DMS 273 (cell line): ENCODE results near the gene TNIP1.

Experiments
- DNase-seq: peaks from one replicate; lab custom pipeline; 2025; ENCODE audit not compliant: unreplicated experiment; lab: John Stamatoyannopoulos, UW

TNIP1 gene

DNA sequence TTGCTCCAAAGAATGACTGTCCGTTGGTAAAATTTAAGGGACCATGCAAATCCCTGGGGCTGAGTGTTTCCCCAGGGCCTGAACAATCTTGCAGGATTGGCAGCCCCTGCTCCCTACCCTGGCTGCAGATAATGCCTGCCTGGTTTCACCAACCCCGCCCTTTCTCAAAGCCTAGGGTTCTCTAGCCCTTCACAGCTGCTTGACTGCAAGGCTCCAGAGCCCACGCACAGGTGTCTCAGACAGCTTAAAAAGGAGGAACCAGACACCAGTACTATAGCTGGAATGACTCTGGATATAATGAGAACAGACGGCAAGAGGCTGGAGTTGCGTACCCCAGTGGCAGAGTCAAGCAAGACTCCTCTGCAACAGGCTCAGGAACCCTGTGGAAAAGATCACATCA lies 25.2 kb upstream of the TNIP1 start:
- DNase-seq, result no peak

DNA sequence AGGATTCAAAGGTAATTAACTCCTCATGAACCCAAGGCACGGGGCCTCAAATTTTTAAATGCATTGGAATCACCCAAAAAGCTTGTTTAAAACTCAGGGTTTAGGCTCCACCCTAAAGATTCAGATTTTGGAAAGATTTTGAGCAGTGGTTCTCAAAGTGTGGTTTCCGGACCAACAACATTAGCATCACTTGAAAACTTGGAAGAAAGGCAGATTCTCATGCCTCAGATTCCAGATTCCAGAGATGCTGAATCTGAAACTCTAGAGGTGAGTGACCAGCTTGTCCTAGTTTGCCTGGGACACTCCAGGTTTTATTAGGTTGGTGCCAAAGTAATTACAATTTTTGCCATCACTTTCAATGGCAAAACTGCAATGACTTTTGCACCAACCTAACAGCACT lies 24.7 kb upstream of the TNIP1 start:
- no peak for DNase-seq

DNA sequence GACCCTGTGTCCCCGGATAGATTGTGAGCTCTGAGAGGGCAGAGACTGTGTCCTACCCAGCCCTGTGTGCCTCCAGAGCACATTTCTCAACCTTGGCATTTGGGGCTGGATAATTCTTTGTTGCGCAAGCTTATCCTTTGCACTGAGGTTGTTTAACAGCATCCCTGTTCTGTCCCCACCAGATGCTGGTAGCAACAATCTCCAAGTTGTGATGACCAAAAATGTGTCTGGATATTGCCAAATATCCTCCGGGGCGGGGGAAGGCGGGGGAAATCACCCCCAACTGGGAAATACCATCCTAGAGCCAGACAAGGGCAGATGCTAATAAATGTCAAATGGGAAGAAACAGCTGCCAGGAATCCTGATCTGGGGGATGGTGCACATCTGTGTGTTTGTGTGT lies 24.0 kb upstream of the TNIP1 start:
- no peak for DNase-seq

DNA sequence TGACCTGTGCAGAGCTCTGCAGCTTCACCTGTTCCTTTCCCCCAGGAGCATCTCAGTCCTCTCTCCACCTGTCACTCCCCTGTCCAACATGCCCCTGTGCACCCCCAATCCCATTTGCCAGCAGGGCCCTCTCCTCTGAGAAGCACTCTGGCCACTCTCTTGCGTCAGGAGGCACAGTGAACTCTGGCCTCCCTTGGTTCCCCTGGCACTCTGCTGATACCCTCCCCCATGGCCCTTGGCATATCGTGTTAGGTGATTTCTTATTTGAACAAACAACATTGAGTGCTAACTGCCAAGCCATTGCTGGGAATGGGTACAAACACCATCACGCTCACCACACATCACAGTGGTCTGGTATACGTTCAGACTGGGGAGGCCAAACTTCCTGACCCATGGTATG lies 20.9 kb upstream of the TNIP1 start:
- DNase-seq, result no peak

DNA sequence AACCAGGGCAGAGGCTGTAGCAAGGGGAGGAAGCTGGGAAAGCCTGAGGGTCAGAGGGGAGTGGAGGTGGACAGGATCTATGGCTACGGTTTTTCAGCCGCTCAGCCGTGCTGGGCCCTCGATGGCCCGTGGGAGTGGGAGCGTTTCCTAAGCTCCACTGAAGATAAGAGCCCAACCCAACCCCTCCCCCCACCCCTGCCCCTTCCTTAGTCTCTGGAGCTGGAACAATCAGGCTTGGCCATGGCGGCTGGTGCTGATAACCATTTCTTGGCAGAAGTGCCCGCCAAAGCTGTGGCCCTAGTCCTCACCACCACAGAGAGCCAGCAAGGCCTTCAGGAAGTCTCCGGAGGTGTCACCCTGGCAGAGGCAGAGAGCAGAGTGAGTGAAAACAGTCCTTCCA lies 20.3 kb upstream of the TNIP1 start:
- DNase-seq, result no peak

DNA sequence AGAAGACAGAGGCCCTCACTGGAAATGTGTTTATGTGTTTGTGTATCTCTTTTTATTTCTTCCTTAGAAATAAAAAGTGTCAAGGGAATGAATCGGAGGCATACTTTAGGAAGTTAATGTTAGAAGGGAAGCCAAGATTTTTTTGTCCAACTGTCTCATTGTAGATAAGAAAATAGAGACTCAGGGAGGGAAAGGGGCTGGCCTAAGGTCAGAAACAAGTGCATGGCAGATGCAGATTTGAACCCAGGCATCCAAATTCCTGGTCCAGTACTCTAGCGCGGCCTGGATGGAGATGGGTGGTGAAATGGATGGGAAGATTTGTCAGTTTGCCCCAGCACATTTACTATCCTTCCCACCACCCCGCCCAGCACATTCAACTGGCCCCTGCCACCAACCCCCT lies 19.8 kb upstream of the TNIP1 start:
- no peak for DNase-seq

DNA sequence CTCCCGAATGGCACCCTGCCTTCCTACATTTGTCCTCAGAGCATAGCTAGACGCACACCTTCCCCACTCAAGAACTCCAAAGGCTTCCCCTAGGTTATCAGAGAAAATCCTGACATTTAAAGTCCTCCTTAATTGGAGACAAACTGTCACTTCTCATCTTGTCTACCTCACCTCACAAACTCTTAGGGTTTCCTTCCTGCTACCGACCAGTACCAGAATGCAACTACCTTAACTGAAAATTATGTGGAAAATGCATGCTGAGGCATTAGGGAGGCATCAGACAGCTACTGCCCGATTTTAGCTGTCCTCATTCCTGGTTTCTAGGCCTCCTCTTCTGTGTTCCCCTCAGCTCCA lies 17.9 kb upstream of the TNIP1 start:
- no peak for DNase-seq

DNA sequence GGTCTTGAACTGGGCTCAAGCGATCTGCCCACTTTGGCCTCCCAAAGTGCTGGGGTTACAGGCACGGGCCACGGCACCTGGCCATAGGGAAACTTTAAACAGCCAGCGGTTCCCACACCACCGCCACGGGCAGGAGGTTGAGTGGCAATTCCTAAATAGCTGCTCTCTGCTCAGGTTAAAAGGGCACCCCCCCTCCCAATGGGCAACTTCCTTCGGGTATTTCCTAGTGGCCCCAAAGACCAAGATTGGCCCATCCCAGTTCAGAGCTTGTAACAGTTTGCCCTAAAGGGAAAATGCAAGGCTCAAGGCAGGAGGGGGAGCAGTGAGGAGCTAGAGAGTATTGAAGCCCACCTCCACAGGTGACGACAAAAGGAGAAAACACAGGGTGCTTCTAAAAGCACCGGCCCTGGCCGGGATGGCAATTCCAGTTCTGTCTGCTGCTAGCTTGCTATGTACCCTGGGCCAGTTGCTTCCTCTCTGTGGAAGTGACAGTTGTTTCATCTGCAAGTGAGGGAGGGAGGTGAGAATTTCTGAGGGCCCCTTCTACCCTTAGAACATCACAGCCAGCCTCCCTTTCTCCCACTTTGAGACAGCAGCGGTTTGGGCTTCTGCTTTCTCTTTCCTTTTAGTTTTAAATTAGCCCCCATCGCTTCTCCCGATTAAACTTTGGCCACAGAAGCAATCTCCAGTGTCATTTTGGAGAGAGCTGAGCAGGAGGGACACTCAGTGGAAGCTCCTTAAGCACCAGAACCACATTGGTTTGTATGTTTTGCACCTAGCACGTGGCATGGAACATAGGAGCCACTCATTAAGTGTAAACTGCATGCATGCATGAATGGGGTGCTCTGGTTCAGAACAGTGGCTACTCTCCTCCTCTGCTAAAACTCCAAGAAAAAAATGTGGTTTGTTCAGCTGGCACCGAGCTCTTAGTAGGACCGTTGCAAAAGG lies 17.3 kb upstream of the TNIP1 start:
- no peak for DNase-seq

DNA sequence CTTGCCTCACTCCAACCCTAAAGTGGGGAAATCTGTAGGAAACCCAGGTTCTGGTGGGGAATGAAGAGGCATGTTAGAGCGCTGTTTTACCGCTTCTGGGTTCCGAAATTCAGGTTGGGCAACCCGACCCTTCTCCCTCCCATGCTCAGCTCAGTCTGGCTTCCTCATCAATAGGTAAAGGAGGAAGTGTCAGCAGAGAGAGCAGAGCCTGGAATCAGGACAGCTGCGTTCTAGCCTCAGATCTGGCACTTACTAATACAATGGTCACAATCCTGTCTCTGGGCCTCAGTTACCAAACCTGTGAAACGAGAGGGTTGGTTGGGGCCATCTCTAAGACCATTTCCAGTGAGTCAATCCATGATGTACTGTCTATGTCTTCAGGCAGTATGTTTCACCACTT lies 16.2 kb upstream of the TNIP1 start:
- DNase-seq, result no peak

DNA sequence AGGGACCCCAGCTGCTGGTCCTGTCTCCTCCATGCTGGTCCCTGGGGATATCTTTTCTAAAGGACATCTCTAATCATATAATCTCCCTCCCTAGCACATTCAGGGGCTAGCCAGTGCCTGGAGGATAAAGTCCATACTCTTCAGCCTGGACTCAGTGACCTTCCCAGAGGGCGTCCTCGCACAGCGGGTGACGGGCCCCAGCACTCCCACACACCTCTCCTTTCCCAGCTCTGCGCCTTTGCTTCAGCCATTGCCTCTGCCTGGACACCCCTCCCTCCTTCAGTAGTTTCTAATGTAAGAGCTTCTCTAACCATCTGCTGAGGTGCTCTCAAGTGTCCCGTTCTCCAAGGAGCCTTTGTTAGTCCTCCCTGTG lies 15.2 kb upstream of the TNIP1 start:
- peak; percentile 25 for DNase-seq

DNA sequence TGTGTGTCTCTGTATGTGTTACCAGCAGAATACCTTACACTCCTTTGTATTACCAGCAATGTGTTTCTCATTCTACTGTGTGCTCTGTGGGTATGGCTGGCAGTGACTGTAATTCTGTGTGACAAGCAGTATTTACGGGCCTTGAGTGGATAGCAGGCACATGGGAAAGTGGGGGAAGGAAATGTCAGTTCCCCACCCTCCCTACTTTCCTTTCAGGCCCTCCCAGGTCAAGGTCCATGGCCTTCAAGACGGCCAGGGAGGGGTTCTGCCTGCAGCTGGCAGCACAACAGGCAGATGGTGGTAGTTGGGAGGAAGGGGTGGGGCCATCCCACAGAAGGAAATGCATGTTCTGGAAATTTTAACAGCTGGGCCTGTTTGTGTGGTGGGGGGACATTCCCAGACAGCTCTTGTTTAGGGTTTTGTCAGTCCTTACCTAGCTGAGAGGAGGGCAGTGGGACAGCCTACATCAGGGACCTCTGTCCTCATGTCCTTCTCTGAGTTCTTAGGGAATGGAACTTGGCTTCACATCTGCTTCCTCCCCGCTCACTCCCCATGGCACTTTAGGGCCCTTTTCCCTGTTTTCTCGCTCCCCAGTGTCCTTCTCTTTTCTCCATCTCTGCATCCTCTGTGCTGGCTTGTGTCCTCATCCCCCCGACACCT lies 14.6 kb upstream of the TNIP1 start:
- DNase-seq, result peak; percentile 73

DNA sequence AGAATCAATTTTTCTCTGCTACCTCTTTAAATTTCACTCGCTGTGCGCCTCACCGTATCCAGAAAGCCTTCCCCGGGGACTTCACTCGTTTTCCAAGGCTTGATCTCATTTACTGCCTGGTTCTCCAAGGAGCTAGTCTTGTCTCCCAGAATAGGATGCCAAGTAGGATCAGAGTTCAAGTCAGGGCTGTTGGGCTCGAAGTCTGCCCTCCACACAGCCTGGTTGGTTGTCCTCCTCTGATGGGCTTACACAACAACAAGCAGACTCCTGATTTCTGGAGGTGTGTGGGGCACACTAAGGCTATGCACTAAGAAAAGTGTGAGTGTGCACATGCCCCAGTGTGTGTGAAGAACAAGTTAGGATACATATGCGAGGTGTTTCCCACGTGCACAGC lies 14.0 kb upstream of the TNIP1 start:
- no peak for DNase-seq

DNA sequence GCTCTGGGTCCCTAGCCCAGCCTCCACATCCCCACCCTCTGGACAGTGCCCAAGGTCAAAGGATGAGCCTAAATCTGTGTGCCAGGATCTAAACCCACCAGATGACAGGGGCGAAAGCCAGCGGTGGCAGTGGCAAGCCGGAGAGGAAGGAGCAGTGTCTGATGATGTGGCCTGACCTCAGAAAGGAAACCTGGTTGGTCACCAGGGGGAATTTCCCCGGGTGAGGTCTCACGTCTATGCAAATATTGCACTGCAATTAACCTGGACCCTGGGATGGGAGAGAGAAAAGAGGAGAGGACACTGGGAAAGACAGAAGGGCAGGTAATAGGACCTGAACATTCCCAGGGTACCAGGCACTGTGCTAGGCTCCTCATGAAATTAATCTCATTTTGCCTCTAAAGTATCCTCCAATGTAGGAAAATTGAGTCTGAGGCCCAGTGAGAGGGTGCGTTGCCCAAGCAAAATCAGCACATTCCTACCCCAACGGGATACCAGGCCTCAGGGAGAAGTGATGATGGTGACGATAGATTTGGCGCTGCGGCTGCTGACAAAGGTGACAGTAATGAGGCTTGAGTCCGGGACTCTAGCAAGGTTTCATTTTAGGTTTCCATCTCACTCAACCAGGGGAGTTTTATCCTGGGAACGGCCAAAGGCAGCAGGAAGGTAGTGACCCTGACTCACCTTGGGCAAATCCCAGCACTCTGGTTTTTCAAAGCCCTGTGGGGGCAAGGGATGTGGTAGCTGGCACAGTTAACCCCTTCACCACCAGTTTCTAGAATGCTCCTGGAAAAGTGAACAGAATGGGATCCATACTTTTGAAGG lies 13.4 kb upstream of the TNIP1 start:
- DNase-seq, result no peak

DNA sequence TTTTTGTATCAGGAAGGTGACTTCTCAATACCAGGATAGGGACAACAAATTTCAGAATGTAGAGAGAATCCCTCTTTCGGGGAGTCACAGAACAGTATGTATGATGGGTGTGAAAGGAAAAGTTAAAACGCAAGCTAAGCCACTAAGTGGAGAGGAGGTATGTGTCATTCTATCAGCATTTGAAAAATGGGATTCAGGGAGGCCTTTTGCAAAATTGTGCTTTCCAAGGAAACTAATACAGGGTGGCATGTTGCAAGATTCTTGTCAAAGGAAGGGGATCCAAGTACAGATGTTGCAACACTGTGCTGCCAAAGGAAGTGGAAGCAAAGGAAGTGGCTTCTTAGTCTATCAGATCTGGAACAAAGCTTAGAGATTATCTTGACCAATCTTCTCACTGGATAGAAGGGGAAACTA lies 12.6 kb upstream of the TNIP1 start:
- DNase-seq, result no peak

DNA sequence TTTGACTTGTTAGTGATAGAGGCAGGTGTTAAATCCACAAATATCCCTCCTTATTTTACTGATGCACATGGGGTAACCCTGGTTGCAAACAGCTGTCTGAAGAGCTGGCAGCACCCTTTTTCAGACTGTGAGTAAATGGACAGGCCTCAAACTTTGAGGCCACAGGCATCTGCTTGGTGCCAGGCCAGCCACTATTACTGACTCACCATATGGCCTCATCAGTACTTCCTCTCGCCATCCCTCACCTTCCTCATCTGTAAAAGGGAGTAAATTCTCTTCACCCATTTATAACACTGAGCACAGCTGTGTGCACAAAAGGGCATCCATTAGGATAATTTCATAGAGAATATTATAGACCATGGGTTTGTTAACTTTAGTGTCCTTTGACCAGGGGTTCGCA lies 11.9 kb upstream of the TNIP1 start:
- DNase-seq, result peak; percentile 65

DNA sequence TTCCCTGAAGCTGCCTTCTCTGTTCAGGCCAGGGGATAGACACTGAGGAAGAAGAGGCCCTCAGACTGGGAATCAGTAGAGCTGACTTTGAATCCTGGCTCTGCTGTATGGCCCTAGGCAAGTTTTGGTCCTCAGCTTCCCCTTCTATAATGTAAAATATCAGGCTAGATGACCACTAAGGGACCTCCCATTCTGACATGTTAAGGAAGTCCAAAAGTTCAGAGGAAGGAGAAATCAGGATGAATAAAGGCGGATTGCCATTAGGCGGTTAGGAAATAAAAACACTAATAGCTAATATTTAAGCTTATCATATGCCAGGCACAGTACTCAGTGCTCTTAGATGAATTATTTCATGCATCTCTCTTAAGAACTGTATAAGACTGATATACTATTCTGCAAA lies 8.9 kb upstream of the TNIP1 start:
- no peak for DNase-seq

DNA sequence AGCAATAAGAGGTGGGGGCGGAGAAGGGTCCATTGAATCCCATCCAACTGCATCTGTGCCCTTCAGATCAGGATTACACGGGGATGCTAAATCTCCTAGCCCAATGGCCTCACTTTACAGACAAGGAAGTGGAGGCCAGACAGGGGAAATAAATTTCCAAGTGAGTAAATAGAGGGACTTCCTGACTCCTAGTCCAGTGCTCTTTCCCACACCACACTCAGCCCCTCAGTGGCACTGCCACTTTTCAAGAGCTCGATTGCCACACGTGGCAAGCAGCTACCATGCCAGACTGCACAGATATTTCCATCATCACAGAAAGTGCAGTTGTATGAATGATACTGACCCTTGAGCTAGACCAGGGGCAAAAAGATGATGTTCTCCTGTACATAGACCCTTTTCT lies 8.2 kb upstream of the TNIP1 start:
- DNase-seq, result no peak

DNA sequence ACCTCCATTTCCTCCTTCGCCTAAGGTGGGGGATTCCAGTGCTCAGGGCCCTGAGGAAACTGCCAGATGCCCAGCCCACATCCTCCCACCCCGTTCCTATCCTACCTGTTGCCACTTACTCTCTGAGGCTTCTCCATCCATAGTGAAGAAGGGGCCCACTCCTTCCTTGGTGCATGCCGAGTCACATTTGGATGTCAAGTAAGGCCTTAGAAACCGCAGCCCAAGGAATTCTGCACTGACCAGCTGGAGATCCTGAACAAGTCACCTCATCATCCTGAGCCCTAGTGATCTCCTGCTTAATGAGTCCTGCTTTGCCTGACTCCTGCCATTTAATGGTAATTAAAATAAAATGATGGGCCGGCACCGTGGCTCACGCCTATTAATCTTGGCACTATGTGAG lies 6.7 kb upstream of the TNIP1 start:
- no peak for DNase-seq

DNA sequence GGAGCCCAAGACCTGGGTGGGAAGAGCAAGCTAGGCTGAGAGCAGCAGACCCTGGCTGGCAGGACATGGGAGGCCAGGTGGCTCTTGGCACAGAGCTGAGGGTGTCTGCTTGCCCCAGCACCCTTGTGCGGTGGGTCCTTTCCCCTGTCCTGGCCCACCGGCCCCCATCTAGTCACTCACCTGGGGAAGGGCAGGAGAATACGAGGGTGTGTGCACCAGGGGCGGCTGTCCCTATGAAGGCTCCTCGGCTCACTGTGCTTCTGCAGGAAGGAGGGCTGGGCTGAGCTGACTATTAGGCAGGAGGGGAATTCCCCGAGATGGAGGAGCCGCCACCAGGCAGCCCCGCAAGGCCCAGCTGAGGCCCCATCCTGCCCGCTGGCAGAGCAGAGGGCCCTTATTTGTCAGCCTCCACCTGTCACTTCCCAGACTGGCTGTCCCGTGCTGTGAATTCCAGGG lies 6.1 kb upstream of the TNIP1 start:
- DNase-seq, result peak; percentile 20

DNA sequence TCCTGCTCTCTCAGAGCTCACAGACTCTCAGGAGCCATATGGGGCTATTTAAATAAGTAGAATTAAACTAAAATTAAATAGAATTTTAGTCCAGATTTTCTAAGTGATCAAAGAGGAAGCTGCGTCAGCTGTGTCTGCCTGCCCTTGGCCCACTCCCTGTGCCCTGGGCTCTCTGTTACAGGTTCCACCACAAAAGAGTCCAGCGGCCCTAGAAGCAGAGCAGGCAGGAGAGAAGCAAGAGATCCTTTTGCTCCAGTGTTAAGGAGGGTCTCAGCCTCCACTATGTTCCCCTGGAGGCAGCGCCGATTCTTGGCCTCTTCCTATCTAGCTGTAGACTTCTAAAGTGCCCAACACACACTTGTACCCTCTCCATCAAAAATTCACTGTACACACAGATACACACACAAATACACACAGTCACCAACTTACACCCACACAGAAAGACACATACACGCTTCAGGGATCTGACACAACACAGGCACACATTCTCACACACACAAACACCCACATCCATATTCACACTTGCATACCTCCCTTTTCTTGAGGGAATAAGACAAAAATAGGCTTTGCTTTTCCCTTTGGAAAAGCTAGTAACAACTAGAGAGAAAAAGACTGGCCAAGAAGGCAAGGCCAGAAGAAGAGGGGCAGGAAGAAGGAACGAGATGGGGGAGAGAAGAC lies 5.5 kb upstream of the TNIP1 start:
- no peak for DNase-seq

DNA sequence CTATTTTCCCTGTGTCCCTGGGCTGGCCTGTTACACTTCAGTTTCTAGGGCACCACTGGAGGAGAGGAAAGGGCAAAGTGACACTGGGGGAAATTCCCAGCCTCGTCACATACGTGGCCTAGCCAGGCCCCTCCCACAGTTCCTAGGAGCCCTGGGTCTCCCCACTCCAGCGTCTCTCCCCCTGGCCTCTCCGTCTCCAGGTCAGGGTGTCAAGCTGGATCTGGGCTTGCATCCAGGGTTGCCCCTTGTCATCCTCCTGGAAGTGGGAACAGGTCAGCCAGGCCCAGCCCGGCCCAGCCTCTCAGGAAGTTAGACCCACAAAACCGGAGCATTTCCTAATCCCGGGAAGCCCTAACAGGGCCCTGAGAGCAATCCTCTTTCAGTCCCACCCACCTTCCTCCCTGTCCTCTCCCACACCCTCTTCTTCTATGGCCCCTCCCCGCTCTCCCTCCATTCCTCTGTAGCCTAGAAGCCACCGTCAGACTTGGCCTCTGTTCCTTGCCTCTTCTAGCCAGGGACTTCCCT lies 4.7 kb upstream of the TNIP1 start:
- DNase-seq, result no peak
